Activated CD8-positive, alpha-beta memory T cell treated with anti-CD3 and anti-CD28 coated beads, Interleukin-2, amount 50 U/mL, for 24 hours (primary cell): ENCODE measurements around the gene CKB.
"Not testable (repeated sequence)": the region's sequence is repeated elsewhere in the genome, so short reads cannot be mapped to it uniquely, and the experiment has no call there.

Experiments
- DNase-seq: peaks from one replicate; pipeline ENCODE4 v3.0.0-alpha.2; 2020; ENCODE audit errors: extremely low read depth

CKB gene

DNA sequence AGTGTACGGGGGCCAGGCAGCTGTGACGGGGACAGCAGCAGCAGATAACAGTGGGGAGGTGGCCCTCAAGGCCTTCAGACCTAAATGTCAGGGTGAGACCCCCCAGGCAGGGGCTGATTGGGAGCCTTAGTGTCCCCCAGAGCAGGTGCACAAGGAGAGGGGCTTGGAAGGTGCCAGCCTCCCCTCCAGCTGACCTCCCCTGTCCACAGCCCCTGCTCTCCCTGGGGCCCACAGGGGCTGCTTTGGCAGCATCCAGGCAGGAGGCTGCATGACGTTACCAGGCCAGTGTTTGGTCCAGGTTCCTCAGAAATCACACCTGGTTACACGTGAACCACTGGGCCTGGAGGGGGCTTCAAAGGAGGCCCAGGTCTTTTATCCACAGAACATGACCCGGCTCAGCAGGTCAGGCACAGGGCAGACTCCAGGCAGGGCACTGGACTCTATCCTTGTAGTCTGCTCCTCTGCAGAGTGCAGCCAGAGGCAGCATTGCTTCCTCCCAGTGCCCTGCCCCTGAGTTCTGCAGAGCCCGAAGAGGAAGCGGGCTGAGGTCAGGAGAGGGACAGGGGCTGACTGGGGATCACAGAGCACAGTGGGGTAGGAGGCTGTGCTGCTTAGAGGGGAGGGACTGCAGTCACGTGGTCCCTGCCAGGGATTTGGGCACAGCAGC is 3.8 kb upstream of the CKB start:
- DNase-seq = no peak

DNA sequence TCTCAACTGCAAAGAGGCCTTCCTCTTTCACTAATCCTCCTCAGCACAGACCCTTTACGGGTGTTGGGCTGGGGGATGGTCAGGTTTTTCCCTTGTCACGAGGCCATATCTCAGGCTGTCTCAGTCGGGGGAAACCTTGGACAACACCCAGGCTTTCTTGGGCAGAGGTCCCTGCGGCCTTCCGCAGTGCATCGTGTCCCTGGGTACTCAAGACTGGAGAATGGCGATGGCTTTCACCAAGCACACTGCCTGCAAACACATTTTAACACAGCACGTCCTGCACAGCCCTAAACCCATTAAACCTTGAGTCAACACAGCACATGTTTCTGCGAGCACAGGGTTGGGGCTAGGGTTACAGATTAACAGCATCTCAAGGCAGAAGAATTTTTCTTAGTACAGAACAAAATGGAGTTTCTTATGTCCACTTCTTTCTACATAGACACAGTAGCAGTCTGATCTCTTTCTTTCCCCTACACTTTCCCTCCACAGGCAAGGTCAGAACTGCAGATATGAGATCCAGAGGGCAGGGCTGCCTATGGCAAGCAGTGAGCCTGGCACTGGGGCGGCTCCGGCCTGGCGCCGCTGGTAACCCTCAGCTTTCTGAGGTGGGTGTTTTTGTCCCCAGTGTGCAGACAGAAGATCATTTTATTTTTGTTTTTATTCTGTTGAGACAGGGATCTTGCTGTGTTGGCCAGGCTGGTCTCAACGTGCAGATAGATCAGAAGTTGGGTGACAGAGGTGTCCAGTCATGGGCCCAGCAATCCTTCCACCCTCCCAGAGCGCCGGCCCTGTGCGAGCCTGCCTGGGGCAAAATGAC is 3.0 kb upstream of the CKB start:
- DNase-seq = not testable (repeated sequence)

DNA sequence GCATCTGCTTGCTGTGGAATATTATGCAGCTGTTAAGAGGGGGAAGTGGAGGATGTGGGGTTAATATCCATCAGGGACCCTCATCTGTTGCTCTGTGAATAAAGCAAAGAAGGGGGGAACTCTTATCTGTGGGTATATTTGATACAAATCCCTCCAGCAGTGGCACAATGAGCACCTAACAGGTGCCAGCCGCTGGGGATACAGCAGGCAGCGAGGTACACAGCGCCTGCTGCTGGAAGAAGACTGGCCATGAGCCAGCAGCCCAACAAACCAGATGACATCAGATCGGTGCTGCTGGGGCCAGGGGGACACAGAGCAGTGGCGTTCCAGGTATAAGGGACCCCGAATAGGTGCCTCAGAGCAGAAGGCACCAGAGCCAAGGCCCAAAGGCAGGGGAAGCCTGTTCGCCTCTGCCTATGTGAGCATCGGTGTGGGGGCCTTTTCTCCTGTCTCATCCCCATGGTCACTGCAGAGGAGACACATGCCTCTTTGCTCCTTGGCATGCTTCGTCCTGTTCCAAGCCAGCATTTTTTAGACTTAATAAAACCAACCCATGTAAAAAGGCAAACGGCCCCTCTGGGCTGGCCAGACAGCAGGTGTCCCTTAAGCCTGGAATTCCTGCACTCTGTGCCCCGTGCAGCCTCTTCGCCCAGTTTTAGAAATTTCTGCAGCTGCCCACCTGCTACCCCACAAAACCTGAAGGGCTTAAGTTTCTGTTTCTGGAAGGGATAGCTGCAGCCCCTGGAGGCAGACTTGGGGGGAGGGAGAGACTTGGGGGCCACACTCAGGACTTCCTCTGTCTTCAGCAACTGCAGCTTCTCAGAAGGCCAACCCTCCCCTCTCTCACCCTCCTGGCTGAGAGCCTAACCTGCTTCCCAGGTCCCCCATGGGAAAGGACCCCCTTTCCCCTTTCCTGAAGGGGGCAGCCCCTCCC is 1.6 kb upstream of the CKB start:
- no peak for DNase-seq

DNA sequence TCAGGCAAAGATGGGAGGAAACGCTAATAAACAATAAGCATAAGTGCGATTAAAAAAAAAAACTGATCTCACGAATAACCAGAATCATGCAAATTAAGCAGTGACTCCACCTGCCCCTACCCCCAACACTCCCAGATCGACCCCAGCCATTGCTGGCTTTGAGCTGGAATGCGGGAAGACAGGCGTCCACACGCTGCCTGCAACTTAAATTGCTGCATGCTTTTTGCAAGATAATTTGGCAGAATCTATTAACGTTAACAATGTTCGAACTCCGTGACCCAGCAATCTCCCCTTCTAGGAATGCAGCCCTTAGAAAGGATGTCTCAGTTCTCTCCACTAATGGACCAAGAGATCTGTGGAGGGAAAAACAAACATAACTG is 935 bp upstream of the CKB start:
- DNase-seq = no peak

DNA sequence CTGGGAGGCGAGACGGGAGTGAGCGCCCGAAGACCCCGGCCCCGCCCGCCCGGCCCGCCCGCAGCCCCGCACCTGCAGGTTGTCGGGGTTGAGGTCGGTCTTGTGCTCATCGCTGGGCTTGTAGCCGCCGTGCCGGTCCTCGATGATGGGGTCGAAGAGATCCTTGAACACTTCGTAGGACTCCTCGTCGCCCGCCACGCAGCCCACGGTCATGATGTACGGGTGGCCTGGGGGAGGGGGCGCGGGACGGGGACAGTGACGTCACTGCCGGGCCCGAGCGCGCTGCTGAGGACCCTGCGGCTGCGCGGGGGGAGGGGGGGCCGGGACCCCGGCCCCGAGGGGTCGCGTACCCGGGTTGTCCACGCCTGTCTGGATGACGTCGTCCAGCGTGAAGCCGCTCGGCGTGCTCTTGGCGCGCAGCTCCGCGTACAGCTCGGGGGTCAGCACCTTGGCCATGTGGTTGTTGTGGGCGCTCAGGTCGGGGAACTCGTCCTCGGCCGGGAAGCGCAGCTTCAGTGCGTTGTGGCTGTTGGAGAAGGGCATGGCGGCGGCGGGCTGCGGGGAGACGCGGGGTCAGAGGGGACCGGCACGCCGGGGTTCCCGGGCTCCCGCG is 573 bp downstream of the CKB start:
- DNase-seq = no peak

DNA sequence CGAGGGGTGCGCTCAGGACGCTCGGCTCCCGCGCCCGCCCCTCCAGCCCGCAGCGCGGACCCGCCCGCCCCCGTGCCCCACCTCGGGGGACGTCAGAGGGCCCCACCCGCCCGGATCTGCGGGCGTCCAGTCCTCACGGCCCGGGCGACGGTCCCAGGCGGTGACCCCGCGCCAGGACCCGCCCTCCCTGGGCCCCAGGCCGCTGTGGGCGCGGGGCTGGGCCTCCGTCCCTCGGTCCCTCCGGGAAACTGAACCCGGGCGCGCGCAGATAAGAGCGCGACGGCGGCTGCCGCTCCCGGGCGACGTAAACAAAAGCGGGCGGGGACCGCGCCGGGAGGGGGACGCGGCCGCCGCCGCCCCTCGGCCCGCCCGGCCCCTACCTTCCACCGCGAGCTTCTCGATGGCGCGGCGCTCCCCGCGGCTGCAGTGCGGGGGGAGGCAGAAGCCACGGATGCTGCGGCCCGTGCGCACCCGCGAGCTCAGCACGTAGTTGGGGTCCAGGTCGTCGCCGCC is 1.1 kb downstream of the CKB start:
- no peak for DNase-seq

DNA sequence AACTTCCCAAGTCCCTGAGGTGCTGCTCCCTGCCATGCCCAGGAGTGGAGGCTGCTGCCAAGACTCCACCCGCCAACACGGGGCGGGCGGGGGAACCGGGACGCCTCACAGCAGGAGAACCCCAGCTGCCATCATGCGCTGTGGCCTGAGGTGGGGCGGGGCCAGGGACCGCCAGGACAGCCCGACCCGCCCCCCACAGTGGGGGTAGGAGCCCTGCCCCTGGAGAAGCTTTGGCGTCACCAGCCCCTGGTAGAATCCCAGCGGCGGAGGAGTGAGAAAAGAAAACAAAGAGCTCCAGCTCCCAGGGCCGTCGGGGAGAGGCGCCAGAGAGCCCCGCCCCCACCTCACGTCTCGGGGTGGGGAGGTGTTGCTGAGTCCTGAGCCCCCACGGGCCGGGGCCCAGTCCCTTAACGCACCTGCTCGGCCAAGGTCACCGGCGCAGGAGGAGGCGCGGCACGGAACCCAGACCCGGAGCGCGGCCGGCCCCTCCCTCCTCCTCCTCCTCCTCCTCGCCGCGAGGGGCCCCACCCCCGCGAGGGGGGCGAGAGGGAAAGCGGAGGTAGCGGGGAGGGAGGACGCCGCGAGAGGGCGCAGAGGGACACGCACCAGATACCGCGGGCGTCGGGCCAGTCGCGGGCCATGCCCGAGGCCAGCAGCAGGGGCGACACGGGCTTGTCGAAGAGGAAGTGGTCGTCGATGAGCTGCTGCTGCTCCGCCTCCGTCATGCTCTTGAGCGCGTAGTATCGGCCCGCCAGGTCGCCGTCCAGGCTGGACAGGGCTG is 1.8 kb downstream of the CKB start:
- no peak for DNase-seq

DNA sequence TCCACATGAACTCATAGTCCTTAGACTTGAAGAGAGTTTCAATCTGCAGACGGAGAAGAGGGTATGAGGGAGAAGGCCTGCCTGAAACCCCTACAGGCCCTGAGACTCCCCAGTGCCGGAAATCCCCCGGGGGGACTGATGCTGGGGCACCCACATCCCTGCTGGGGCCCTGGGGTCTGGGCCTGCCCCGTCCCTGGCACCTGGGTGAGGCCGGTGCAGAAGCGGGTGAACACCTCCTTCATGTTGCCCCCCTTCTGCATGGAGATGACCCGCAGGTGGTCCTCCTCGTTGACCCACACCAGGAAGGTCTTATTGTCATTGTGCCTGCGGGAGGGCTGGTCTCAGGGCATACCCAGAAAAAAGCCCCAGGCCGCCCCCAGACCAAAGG is 2.4 kb downstream of the CKB start:
- DNase-seq = no peak

DNA sequence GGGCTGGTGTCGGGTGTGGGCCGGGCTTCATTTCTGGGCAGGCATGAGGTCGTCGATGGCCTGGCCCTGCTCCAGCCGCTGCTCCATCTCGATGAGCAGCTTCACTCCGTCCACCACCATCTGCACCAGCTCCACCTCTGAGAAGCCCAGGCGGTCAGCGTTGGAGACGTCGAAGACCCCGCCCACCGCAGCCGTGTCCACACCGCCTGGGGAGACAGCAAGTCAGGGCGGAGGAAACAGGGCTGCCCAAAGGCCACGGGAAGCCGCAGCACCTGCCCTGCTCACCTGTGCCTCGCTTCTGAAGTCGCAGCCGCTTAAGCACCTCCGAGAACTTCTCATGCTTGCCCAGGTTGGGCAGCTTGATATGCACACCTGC is 2.8 kb downstream of the CKB start:
- no peak for DNase-seq

DNA sequence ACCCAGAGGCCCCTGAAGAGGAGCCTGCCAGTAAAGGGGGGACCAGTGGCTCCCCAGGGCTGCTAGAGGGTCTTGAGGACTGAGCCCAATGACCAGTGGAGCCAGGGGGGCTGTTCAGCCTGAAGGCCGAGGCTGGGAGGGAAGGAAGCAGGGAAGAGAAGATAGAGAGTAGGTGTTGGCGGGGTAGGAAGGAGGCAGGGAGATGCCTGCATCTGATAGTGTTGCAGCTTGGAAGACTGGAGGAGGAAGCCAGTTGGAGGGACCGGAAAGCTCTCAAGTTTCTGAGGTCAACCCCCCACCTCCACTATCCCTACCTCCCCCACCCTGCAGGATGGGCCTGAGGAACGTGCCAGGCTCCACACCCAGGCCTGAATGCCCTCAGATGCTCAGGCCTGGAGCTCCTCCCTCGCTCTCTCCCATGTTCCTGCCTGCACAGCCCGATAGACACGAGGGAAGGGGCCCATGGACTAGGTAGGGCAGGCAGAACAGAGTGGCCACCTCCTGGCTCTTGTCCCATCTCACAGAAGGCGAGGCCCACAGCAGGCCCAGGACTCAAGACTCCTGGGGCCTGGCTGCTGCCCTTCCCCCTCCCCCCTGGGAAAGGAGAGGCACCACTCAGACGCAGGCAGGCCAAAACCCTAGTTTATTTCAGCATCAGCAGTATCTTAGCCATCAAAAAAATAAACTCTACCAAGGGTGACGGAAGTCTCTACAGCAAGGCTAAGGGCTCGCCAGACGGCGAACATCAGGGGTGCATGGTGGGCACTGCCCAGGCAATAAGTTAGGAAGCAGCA is 3.4 kb downstream of the CKB start:
- DNase-seq = no peak

DNA sequence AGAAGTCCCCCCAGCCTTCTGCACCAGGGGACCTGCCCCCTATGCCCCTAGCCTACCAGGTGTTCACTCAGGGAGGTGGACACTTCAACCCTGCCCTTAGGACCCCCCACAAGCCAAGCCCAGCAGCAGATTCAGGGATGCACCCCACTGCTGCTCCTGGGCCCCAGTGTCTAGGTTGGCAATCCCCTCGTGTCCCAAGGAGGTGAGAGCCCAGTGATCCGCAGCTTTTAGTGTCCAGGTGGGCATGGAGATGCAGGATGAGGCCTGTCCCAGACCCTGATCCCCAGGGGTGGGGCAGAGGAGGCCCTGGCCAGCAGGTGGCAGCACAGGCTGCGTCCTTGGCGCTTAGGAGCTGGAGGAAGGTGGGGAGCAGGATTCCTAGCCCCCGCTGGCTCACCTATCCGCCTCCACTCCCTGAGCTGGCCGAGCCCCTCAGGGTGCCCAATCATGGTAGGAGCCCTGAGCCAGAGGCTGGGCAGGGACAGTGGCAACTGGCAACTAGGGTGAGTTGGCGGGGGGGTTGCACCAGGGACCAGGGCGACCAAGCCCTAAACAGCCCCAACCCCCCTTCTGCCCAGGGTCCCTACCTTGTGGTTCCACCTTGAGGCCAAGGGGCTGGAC is 4.1 kb downstream of the CKB start:
- DNase-seq = no peak

DNA sequence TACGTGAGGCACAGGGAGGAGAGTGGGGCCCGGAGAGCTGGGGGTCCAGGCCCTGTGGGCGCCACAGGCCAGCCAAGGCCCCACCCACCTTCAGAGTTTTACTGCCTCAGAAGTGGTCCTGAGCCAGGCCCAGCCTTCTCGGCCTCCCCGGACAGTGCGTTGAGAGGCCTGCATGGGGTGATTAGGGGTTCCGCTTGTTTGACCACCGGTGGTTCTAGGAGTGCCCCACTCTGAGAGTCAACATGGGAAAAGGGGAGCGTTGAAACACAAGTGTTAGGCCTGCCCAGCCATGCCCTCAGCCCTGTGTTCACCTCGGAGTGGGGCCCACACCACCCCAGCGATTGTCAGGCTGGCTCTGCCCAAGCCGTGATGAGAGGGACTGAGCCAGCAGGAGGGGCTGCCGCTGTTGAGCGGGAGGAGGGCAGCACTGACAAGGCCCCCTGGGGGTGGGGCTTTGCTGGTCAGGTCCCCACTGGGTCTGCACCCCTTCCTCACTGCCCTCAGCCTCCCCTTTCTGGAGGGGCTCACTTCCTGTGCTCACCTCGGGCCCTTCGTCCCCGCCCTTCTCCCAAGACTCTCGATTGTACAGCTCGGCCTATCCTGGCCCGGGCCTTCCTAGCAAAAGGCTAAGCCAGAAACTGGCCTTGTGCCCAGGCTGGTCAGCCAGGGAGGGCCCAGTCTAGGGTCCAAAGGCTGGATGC is 4.8 kb downstream of the CKB start:
- no peak for DNase-seq

DNA sequence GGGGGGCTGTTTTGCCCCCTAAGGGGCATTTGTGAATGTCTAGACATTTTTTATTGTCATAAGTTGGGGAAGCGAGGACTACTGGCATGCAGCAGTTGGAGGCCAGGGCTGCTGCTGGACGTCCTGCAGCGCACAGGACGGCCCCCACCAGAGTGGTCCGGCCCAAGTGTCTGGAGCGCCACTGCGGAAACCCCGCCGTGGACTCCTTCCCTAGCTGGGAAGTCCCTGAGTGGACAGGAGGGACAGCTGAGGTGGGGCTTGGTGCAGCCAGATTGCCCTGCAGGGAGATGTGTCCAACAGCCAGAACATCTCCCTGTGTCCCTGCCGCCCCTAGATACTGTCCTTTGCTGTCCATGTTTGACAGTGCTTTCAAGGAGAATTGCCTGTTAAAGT is 5.5 kb downstream of the CKB start:
- no peak for DNase-seq

DNA sequence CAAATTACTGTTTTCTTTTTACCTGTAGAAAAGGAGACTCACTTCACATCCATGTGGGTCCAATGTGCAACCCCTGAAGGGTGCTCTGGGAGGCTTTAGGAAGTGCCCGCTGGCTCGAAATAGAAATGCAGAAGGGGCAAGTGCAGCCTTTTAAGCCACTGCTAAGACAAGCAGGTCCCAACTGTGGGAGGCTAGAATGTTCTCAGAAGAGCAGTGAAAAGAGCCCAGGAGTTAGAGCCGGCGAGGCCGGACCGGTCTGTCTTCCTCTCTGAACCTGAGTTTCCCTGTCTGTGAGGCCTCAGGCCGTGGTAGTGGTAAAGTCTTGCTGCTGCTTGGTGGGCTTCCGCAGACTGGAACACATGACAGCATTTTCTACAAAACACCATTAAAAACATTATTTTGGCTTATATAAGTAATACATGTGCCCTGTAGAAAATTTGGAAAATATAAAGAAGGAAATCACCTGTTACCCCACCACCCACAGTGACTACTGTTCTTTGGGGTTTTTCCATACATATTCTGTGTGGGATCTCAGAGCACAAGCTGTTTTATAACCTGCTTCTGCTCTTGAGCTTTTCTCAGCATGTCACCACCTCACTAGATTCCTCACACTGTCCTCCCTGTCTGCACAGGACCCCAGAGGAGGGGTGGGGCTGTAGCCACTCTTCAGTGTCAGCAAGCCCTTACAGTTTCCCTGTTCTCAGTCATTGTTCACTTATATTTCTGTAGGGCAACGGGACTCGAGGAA is 6.0 kb downstream of the CKB start:
- DNase-seq = no peak

DNA sequence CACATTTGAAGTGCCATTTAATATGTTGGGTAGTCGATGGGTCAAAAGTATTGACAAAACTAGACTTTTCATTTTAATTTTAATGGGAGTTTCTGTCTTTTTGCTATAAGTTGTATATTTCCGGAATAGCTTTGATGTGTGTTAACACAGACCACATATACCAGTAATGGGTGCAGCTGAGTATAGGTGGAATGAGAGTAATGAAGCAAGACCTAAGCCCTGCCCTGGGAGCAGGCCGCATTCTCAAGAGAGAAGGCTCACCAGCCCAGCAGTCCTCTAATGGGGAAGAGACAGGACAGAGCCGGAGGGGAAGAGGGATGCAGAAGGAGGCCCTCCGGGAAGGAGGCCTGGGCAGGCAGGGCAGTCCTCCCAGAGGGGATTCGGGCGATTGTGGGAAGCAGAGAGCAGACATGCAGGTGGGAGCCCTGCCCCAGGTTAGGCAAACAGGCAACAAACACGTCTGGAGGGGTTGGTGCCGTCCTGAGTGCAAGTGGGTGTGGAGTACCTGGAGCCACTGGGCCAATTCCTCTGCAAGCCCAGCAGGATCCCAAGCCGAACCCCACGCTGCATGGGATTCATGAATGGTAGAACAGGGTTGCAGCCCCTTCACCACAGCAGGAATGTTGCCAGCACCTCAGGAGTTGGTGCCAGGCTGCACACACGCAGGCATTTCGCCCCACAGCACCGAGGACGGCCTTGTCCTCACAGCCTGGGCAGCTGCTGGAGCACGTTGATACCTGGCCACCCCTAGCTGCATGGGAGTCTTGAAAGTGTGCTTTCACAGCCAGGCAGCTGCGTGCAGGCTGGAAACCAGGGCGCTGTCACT is 7.8 kb downstream of the CKB start:
- DNase-seq = no peak

DNA sequence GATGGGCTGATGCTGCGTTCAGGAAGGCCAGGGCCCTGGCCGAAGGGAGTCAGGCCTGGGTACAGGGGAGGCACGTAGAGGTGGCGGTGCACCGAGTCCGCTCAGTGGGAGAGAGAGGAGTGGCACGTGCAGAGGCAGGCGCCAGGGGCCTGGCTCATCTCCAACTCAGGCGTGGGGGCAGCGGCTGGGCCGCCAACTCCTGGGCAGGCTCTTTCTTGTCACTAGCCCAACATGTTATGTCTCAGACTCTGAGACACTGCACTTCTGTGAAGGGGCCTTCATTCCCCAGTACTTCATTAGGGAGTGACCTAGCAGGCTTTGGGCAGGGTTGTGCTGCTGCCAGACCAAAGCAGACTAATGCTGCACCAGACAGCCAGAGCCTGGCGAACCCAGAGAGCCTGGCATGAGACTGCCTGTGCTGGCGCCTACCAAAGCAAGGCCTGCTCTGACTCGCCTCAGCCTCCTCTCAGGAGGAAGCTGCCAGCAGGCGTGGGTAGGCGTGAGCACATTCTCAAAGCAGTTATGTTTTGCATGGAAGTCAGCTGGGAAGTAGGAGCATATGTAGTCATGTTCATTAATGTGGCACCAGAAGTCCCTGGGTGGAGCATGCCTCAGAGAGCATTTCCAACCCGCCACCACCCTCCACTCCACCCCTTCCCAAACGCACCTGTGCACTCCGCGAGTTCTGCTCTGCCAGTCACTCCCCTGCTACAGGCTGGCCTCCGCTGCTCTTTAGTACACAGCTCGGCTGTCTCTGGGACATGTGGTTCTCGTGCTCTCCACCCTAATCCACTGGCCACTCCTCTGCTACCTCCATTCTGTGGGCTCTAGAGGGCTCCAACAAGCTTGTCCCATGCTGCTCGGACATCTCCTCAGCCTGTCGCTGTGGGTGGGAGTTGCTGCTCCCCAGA is 9.7 kb downstream of the CKB start:
- DNase-seq = no peak

DNA sequence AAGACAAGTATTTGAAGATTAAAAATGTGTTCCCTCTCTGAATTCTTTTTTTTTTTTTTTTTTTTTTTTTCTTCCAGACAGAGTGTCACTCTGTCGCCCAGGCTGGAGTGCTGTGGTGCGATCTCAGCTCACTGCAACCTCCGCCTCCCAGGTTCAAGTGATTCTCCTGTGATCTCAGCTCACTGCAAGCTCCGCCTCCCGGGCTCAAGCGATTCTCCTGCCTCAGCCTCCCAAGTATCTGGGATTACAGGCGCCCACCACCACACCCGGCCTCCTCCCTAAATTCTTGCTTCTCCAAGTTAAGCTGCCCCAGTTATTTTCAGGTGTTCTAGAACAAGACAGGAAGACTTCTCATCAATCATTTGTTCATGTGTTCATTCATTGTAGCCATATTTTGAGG is 10.4 kb downstream of the CKB start:
- not testable (repeated sequence) for DNase-seq
